Panc1 (cell line): Measurements from ENCODE around the gene SPTBN4.

Source experiments
- CTCF ChIP-seq: fragments of 450-650 bp; IDR thresholded peaks from 2 replicates; pipeline ENCODE4 v1.5.1; 2017; ENCODE audit warnings: mild to moderate bottlenecking
- POLR2AphosphoS5 ChIP-seq: IDR thresholded peaks from 2 replicates; pipeline ENCODE4 v1.6.1; 2012; ENCODE audit warnings: mild to moderate bottlenecking, low read depth, low read length, moderate library complexity
- REST ChIP-seq, 2 experiments: IDR thresholded peaks; 2 replicates each; pipeline ENCODE4 v1.6.1; 2011 to 2012; ENCODE audit warnings: low read depth in 2 of 2, control low read depth in 1 of 2, low read length in 1 of 2, mild to moderate bottlenecking in 1 of 2, moderate library complexity in 1 of 2; ENCODE audit not compliant: insufficient read depth in 1 of 2
- SIN3A ChIP-seq: IDR thresholded peaks from 2 replicates; pipeline ENCODE4 v1.6.1; 2012; ENCODE audit warnings: low read depth, mild to moderate bottlenecking, low read length, moderate library complexity, borderline replicate concordance; ENCODE audit not compliant: insufficient read depth

- TF ChIP-seq CTCF, result no peak
- no peak for TF ChIP-seq POLR2AphosphoS5
- TF ChIP-seq REST (IDR thresholded peaks at IDR 0.05; ENCODE audit: insufficient read depth in 1 of 2, low read depth in 2 of 2, low read length in 1 of 2), result no peak
- TF ChIP-seq SIN3A, result no peak
Observed at GRCh38 chr19:40525234-40526051, 58.6 kb downstream of the SPTBN4 start.
